Endothelial cell of hepatic sinusoid (primary cell): ENCODE measurements around the gene UNC13A.

ENCODE experiments used
- in situ Hi-C: cut with HindIII; loops from 2 replicates; pipeline ENCODE4 v1.10.0; 2017; ENCODE audit warnings: low sequenced_read_pairs

Gene UNC13A

DNA sequence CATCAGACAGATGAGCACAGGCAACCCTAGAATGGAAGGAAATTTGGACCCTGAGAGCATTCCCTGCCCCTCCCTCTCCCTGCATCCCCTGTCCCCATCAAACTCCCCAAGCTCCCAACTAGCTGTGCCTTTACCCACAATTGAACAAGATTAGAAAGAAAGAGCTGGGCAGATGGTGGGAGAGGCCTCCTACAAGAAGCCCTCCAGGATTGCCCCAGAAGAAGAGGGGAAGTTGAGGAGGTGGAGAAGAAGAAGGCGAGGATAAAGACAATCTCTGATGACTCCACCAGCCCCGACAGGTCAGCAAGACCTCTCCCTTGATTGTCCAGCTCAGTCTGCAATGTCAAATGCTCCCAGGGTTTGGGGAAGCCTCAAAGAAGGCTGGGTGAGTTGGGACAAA lies 11.9 kb downstream of the UNC13A start:
- in situ Hi-C loops, result no loop called here

DNA sequence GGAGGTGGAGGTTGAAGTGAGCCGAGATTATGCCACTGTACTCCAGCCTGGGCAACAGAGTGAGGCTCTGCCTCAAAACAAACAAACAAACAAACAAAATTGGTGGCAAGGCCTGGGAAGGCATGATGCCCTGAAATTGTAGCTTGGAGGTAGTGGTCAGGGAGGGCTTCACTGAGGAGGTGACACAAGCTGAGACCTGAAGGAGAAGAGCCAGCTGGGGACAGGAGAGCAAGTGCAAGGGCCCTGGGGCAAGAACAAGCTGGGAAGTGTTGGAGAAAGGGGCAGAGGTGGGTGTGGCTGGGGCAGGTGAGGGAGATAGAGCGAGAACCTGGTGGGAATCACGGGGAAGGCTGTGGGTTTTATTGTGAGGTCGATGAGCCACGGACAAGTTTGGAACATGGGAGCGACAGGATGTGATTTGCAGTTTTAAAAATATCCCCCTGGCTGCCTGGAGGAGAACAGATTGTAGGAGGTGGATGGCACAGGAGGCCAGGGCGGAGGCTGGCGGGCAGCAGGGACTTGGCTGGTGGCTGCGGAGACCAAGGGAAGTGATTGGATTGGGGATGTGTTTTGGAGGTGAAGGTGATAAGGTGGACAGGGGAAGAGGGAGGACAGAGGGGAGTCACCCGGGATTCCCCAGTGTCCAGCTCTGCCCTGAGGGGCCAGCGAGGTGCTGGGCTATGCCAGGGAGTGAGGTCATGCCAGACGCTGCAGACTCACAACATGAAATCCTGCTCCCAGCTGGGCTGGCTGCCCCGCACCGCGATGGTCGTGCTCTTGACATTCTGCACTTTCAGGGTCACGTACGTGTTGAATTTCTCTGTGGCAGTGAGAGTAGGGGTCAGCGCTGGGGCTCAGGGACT lies 14.0 kb downstream of the UNC13A start:
- in situ Hi-C loops, result no loop called here

DNA sequence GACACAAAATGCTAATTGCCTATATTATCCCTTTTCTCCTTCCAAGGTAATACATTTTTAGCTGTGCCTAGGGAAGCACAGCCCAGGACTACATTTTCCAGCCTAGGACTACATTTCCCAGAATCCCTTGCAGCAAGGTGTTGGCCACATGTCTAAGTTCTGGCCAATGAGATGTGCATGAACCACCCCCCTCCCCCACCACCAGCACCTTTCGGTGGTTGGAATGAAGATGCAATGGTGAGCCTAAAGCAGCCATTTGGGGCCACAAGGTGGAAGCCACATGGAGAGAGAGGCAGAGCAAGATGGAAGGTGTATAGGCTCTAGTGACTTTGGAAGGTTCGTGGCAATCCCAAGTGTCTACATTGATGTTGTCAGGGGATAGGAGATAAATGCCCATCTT lies 16.2 kb downstream of the UNC13A start:
- in situ Hi-C loops, result no loop called here

DNA sequence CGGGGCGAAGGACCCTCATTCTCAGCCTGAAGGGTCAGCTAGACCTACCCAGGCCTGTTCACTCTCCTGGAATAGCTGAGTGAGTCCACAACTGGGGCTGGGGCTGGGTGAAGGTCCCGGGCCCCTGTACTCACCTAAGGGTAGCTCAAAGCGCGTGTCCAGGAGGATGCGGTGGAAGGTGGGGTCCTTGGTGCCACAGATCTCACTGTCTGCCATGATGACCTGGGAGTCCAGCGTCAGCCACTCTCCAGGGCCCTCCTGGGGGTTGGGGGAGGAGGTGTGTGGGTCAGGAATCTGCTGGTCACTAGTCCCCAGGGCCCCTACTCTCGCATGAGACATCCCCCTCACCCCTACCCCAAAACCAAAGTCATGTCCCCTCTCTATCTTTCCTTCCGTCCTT lies 18.7 kb downstream of the UNC13A start:
- in situ Hi-C loops, result no loop called here

DNA sequence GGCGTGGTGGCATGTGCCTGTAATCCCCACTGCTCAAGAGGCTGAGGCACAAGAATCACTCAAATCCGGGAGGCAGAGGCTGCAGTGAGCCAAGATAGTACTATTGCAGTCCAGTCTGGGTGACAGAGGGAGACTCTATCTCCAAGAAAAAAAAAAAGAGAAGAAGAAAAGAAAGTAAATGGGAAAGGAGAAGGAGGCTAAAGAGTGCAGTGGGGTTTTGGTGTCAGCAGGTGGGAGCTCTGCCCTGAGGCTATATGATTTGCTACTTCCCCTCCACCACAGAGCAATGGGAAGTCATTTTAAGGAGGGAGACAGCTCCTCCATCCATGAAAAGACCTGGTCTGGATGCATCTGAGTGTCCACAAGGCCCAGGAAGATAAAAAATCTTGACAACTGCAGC lies 23.1 kb downstream of the UNC13A start:
- in situ Hi-C loops, result no loop called here

DNA sequence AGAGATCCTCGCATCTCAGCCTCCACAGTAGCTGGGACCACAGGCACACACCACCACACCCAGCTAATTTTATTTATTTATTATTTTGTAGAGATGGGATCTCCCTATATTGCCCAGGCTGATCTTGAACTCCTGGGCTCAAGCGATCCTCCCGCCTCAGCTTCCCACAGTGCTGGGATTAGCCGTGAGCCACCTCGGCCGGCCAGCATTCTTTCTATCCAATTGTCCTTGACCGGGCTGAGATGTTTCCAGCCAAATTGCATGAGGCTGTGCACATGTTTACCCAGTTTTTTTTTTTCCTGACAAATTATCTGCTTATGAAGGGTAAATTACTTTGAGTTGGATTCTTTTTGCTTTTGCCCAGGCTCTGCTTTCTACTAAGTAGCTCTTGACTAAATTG lies 28.2 kb downstream of the UNC13A start:
- in situ Hi-C loops, result no loop called here

DNA sequence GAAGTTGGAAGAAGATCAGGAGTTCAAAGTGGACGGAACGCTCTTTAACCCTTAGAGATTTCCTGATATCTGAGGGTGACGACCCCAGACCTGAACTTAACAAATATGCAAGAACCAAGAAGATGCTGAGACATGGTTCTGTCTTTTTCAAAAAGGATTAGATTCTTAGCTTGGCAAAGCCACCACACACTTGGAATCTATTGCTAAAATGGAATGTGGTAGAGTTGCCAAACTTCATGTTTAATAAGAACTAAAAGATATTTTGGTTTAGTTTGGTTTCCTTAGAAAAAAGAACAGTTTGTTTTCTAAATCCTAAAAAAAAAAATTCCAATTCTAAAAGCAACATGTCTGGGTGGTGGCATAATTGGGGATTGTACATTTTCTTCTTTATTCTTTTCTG lies 29.5 kb downstream of the UNC13A start:
- in situ Hi-C loops, result no loop called here

DNA sequence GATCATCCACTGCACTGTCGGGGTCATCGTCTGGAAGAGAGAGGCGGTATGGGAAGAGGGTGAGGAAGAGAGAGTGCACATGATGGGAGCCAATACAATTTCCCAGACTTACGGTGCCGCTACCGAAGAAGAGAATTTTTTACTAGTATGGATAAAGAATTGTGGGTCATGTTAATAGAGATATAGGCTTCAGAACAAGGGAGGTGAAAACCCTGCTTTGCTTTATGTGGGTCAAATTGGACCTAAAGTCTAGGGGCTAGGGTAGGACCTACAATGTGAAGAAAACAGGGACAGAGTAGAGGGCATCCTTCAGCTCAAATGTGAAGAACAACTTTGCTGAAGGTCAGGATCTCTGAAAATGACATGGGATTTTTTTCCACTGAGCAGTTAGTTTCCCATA lies 29.9 kb downstream of the UNC13A start:
- in situ Hi-C loops, result no loop called here

DNA sequence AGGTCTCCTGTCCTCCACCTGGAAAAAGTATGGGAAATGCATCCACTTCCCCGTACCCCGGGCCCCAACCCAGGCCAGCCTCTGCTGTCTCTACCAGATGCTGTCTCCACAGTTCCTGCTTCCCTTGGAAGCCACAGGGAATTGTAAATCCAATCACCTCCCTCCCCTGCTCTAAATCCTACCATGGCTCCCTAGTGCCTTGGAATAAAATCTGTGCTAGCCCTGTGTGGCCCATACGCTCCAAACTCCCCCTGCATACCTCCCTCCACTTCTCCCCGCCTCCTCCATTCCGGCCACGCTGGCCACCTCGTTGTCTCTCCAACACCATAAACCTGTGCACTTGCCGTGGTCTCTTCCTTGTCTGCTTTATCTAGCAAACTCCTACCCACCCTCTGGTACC lies 31.2 kb downstream of the UNC13A start:
- in situ Hi-C loops, result no loop called here

DNA sequence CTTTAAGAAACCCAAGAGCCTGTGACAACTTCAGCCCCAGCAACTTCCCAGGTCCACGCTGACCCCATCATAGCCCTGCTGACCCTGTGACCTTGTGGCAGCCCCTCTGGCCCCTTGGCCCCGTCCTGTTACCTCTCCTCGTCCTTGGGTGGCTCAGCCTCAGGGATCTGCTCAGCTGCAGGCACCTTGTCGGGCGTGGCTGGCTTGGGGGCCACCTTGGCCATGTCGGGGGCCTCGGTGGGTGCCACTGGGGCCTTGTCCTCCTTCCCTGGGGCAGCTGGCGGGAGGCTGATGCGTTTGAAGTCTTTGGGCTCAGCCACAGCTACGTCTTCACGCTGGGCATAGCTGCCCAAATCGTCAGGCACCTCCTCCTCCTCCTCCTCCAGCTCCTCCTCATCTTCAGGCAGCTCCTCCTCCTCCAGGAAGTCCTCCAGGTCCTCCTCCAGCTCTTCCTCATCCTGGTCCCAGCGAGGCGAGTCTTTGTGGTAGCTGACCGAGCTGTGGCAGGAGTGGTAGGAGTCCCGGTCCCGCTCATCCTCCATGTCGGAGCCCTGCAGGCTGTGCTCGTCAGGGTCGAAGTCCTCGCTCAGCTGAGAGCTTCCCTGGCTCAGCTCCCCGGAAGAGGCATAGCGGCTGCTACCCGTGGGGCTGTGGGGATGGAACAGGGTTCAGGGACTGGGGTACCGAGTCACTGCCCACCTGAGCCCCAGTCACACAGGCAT lies 32.2 kb downstream of the UNC13A start:
- in situ Hi-C loops, result no loop called here

DNA sequence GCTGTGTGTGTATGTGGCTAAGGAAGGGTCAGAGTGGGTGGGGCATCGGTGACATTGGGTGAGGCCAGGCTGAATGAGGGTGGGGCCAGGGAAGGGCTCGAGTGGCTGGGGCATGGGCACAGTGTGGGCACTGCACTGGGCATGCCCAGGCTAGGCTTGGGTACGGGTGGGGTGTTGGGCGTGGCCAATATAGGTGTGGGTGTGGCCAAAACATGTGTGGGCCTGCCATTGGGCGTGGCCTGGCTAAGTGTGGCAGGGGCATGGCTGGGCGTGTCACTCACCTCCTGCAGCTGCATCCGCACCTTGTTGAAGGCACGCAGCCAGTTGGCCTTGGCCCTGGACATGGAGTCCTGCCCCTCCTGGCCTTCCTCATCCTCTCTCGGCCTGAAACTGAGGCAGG lies 33.2 kb downstream of the UNC13A start:
- in situ Hi-C loops, result no loop called here

DNA sequence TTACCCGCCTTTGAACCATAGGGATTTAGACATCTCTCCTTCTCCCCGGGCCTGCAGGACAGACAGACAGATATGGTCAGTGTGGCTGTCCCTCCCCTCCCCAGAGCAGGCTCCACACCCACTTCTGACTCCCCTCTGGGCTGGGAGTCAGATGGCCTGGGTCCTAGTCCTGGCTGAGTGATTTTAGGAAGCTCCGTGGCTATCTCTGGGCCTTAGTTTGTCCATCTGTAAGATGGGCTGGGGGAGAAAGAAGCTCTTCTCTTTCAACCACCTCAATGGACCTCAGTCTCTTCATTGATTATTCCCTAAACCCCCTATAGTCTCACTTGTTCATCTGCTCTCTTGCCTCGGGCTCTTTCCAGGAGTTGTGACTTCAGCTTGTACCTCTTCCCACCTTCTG lies 35.5 kb downstream of the UNC13A start:
- in situ Hi-C loops, result no loop called here

DNA sequence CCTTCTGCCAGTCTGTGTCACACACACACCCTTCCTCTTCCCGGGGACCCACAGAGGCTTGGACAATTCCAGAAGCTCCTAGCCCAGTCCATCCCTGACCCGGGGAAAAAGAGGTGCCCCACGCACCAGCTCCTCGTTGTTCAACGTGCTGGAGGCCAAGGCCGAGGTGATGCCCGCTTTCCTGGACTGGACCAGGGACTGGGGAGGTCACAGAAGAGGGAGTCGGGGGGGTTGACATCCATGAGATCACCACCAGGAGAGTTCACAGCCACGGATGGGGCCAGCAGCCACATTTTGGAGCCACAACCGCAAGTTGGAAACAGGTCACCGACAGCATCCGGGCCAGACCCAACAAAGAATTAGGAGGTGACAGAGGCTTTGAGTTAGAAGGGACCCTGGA lies 39.4 kb downstream of the UNC13A start:
- in situ Hi-C loops, result no loop called here

DNA sequence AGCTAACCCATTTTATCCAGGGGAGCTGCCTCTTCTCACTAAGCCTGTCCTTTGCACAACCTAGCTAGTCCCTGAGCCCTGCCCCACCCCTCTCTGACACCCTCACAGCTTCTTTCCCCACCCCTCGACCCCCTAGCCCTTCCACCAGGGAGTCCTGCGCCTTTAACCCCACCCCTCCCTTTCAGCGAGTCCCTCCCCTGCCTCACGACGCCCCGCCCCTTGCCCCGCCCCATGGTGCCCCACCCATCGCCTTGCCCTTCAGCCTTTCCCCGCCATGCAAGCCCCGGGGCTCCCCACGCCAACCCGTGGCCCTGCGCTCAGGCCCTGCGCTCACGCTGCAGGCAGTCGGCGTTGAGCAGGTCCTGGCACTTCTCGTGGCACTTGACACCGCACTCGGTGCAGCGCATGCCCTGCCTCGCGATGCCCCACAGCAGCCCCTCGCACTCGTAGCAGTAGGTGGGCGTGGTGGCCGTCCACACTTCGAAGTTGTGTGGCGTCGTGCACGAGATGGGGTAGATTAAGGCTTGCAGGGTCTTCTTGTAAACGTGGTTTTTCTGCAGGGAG lies 40.0 kb downstream of the UNC13A start:
- in situ Hi-C loops, result no loop called here

DNA sequence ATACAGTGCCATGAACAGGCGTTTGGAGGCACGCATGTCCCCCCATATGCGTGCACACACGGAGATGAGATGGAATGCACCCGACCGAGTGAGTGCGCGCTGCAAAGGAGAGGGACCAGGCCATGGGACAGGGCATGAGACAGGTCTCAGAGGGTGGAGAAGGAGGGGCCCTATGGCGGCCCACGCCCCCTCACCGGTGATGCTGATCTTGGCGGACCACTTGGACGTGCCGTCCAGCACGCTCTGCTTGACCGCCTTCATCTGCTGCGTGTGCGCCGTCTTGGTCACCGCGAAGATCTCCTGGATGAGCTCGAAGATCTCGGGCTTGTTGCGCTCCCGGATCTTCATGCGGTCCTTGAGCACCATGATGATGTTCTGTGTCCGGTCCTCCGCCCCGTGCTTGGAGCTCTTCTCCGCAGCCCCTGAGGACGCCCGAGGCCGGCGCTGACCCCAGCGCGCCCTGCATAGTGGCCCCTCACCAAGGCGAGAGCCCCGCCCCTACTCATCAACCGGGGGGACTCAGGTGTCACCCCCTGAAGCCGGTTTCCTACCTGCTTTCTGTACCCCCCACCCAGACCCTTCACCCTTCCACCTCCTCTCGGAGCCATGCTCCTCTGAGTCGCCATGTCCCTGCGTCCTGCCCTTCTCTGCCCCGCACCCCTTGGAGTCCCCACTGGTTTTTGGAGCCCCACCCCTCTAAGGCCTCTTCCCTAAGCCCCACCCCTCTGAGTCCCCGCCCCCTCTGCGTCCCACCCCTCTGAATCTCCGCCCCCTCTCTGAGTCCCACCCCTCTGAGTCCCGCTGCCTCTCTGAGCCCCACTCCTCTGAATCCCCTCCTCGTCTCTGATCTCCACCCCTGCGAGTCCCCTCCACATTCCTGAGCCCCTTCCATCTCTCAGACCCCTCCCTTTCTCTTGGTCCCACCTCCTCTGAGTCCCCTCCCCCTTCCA lies 40.8 kb downstream of the UNC13A start:
- in situ Hi-C loops, result no loop called here

DNA sequence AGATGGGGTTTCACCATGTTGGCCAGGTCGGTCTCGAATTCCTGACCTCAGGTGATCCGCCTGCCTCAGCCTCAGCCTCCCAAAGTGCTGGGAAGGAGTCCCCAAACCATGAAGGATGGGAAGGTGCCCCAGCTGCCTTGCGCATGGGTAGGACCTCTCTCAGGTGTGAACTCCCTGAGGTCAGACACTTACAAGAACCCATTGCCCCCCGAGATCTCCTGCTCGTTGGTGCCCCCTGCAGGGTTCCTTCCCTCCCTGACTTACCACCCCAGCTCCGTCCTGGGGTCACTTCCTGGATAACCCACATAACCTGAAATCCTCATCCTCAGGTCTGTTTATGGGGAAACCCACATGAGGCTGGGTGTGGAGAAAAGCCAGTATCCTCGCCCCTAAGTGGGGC lies 41.7 kb downstream of the UNC13A start:
- in situ Hi-C loops, result no loop called here

DNA sequence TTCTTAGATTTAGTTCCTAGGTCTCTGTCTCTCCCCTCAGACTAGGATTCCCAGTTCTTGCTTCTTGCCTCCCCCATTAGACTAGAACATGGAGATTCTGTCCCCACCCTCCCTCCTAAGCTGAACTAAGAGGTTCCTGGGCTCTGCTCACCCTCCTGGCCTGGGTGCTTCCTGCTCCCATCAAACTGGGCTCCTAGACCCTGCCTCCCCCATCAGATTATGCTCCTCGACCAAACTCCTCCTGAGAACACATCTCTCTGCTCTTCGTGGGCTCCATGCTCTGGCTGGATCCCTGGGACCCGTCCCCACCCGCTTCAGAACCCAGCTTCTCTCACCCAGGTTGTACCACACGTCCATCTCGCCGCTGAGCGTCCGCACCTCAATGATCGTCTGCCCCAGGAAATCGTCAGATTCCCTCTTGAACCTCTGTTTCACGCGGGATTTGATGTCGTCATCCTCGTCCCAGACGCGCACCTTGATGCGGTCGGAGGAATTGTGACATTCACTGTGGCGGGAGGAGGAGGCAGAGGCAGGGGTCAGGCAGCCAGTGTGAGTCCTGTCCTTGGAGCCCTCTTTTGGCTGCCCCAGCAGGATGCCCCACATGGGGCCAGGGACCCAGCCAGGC lies 42.7 kb downstream of the UNC13A start:
- in situ Hi-C loops, result no loop called here

DNA sequence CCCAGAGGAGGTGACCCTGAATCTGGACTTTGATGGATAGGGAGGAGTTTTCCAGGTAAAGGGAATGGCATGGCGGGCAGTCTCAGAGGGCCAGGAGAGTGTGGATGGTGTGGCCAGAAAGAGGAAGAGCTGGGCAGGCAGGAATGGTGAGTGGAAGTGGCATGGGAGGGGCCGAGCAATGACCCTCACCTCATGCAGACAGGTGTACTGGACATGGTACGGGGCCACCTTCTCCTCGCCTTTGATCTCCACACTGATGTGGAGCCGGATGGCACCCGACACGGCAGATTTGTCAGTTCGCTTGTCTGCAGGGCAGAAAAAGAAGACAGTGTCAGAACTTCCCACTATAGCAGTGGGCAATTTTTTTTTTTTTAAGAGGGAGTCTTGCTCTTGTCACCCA lies 45.5 kb downstream of the UNC13A start:
- in situ Hi-C loops, result no loop called here

DNA sequence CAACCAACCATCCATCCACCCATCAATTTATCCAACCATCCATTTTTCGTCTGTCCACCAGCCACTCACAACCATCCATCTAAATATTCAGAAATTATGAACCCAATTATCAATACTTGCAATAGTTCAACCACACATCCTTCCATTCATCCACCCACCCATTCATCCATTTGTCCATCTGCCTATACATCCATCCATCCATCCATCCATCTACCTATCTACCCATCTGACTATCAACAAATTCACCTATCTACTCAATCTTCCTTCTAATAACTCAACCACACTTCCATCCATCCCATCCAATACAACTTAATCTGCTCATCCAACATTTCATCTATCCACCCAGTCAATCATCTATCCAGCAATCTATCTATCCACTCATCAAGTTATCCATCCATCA lies 46.3 kb downstream of the UNC13A start:
- in situ Hi-C loops, result no loop called here

DNA sequence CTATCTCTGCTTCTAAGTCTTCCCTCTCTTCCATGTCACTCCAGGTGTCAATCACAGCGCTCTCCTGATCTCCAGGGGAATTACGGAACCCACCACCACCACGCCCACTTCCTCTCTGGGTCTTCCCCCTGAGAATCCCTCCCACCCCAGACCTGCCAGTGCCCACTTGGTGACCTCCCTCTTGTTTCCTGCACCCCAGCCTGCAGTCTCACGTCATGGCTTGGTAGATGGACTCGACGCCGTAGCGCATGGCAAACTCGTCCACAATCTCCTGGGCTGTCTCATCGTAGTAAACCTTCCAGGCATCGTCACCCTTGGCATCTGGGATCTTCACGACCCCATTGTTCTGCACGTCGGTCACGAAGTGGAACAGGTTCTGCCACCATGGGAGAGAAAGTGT lies 47.0 kb downstream of the UNC13A start:
- in situ Hi-C loops, result no loop called here

DNA sequence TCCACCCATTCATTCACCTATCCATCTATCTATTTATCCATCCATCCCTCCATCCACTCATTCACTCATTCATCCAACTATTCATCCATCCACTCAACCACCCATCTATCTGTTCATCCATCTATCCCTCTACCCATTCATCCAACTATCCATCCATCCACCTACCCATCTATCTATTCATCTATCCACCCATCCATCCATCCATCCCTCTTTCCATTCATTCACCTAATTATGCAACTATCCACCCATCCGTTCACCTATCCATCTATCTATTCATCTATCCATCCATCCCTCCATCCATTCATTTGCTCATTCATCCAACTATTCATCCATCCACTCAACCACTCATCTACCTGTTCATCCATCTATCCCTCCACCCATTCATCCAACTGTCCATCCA lies 54.5 kb downstream of the UNC13A start:
- in situ Hi-C loops, result no loop called here
